OCI-LY1 (cell line): ENCODE results near the gene ISCU.

Experiments
- CTCF ChIP-seq: fragments of 200-600 bp; sonication (generic), shearing (Covaris generic); IDR thresholded peaks from 2 replicates; pipeline ENCODE4 v1.5.1; 2017; ENCODE audit warnings: mild to moderate bottlenecking, antibody characterized with exemption, low read length, moderate library complexity, mixed read lengths
- EZH2 ChIP-seq: fragments of 200-600 bp; sonication (generic), shearing (Covaris generic); IDR thresholded peaks from 2 replicates; pipeline ENCODE4 v1.8.0; 2017; ENCODE audit warnings: borderline replicate concordance, mixed run types, mild to moderate bottlenecking, antibody characterized with exemption, low read length, moderate library complexity, mixed read lengths

GRCh38 chr12:108551535-108551934 is 10.9 kb upstream of the ISCU start:
- TF ChIP-seq CTCF (no peak), EZH2 (no peak)
